Measurements from ENCODE around the gene COMMD4. TPM values are rescaled to one million over a fixed set of nuclear protein-coding genes. Genes with fewer than 3 reads are reported as not detected.

The COMMD4 gene
- total RNA-seq, 1 experiment from 2014 or later: 166 TPM

DNA sequence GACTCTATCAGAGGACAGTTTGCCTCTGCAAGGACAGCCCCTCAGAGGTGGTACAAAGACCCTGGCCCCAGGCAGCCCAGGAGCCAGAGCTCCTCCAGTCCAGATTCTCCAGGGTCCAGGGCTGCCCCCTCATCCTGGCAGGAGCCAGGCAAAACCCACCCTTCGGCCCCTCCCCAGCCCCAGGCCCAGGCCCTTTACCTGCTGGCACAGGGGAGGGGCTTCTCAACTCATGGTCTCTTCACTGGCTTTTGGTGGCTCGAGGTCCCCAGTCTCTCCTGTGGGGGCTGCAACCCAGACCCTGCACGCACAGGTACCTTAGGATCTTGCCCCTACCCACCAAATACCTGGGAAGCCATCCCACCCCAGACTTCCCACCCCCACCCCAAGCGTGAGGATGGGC, 19.5 kb downstream of the COMMD4 start:
- no peak for DNase-seq (ENCODE audit: low read depth)

DNA sequence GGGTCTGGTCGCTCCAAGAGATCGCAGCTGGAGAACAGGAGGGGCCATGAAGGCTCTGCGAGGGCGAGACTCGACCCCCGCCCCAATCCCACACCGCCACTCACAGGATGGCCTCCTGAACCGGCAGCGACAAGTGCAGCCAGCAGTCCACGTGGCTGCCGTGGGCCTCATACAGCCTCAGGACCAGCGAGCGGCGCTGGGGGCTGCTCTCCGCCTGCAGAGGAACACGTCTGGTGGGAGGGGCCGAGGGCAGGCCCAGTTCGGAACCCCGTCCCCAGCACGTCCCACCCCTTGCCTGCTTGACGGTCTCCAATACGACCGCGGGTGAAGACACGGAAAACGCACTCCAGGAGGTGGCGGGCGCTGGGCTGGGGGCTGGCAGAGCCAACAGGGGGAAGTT, 20.1 kb downstream of the COMMD4 start:
- no peak for DNase-seq (ENCODE audit: low read depth)

DNA sequence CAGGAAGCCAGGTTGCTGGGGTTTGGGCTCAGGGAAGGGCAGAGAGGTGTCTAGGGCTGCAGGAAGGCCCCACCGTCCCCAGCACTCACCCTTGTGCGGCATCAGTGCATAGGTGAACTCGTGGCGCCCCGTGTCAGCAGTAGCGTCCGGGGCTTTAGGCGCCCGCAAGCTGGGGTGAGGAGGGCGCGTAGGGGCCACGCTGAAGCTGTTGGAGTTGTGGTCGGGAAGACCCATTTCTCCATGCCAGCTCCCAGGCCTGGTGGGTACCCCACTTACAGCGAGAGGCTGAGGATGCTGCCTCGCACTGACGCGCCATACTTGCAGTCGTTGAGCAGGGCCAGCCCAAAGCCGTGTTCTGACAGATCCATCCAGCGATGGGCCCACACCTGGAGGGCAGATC, 20.7 kb downstream of the COMMD4 start:
- no peak for DNase-seq (ENCODE audit: low read depth)

DNA sequence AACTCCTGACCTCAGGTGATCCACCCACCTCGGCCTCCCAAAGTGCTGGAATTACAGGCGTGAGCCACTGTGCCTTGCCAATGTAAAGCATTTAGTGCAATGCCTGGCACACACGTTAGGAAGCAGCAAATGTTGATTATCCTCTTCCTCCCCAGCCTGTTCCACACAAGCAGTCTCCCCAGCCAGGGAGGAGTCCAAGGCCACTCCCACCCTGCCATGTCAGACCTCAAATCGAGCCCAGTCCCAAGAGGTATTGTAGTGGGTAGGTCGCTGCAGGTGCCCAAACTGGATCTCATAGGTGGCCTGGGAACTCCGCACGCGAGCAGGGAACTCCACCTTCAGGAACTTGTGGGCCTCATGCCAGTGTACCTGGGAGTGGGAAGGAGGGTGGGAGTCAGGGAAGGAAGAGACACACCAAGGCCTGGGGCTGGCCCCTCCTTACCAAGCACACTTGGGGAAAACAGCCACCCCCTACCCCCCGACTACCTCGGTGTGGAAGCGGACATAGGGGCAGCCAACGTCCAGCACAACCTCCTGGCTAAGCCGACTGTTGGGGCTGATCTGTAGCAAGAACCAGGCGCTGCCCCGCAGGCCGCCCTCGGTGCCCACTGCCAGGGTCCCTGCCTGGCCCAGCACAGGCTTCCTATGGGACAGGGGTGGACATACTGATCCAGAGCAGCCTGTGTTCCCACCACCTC, 22.3 kb downstream of the COMMD4 start:
- no peak for DNase-seq (ENCODE audit: low read depth)

DNA sequence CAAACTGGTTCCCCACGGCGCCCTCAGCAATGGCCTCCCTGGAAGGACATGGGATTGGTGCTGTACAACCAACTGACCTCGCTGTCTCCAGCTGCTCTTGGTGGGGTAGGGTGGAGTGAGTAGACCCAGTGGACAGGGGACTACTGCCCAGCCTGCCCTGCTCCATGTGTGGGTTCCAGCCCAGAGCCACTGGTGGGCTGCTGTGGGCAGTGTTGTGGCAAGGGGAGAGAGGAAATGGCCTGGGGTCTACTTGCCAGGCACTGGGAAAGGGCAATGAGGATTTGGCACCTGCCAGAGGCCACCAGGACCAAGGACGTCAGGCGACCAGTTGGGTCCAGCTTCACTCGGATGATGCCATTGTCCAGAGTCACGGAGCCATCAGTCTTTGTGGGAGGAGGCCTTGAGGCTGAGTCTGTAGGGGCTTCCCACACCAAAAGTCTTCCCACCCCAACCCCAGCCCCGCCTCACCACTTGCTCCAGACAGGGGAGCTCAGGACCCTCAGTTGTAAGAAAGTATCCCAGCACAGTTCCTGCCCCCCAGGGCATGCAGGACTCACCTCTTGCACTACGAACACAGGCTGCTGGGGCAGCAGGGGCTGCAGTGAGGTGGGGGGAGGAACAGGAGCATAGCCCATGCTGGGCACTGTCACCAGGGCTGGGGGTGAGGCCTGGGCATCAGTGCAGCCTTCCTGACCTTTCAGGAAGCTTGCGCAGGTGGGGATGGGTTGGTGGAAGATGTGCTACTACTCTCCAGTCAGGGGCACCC, 23.1 kb downstream of the COMMD4 start:
- no peak for DNase-seq (ENCODE audit: low read depth)

DNA sequence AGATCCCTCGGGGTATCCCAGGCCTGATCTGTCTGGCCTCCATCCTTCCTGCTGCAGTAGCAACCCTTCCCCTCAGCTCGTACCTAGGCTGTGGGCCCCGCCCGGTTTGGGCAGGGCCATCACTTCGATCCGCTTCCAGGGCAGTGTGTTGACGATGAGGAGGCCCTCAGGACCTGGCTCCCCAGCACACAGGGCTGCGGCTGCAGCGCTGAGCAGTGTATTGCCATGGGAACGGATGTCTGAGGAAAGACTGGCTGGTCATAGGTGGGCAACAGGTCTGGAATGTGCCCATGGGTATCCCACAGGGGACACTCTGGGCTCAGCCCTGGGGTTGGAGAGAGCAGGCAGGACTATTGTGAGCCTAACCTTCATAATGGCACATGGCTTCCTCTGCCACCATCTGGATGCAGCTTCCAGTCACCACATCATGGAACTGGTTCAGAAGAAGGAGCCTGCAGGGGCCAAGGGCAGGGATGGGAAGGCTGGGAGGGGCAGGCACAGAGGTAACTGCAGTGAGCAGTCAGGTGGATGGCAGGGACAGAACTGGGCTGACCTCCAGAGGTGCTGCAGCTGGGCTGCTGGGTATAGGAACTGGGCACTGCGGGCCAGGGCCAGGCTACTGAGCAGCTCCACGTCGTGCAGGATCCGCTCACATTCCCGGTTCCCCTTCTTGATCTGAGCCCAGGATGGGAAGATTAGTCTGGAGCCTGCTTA, 23.8 kb downstream of the COMMD4 start:
- DNase-seq (ENCODE audit: low read depth): no peak

DNA sequence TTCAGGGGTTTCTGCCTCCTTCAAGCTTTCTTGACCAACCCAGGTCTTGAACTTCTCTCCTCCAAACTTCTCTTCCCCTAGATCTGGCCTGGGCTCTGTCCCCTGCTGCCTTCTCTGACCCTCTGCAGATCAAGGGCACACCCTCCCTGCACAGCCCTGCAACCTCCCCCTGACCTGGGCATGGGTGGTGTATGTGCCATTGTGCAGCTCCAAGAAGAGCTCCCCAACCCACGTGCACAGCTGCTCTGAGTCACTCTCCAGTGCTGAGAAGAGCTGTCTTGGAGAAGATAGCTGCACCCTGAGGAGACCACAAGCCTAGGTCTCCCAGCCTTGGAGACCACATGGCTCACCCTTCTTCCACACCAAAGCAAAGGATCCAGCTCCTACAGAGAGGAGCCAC, 24.5 kb downstream of the COMMD4 start:
- DNase-seq (ENCODE audit: low read depth): no peak

DNA sequence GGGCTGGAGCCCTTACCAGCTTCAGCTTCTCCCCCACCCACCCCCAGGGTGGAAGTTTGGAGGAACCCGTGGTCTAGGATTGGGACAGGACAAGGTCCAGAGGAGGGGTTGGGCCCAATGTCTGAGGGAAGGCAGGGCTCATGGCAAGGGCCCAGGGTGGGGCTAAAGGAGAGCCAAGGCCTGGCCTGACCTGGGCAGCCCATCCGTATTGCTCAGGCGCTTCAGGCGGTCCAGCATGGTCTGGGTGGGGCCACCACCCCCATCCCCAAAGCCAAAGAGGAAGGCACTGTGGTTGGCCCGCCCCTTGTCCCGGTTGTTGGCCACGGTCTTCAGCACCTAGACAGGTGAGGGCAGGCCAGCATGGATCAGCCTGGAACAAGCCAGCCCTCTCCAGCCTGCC, 25.0 kb downstream of the COMMD4 start:
- no peak for DNase-seq (ENCODE audit: low read depth)

DNA sequence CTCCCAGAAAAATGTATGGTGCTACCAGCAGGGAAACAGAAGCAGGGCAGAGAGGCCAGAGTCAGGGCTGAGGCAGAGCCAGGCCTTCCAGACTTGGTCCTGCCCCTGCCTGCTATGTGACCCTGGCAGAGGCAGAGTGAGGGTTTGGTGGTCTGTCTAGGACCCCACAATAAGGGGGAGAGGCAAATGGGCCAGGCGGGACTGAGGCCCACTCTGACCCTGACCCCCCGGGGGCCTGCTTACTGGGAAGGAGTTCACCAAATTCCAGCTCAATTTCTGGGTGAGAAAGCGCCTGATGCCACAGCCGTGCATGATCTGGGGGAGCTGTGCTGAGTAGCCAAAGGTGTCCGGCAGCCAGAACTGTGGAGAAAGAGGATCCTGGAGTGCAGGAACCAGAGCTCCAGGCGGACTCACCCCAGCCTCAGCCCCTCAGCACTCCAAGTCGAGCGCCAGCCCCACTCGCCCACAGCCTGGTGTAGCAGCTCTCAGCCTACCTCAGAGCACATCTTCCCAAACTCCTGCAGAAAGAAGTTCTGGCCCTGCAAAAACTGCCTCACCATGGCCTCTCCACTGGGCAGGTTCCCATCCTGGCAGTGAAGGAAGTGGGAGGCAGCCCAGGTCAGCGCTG, 25.6 kb downstream of the COMMD4 start:
- DNase-seq (ENCODE audit: low read depth): no peak

DNA sequence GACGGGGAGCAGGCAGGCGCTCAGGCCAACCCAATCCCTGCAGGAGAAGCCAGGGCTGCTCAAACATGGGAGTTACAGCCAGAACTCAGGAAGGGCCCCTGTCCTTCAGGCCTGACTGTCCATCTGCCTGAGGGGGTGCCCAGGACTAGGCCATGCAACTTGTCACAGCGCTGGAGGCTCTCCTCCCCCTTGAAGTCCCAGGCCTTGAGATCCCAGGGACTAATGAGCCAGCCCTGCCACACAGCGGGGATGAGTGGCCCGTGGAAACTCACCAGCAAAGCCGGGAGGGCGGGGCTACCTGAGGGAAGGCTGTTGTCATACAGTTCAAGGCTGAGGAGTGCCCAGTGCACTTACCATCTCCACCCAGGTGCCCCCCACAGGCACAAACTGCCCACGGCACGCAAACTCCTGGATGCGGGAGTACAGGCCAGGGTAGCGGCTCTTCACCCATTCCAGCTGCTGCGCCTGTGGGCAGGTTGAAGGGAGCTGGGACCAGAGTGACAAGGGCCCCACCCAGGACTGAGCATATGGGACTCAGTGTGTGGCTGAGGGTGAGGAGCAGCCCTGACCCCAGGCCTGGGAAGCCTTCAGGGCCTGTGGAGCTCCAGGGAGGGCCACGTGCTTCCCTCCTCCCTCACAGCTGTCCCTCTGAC, 26.3 kb downstream of the COMMD4 start:
- no peak for DNase-seq (ENCODE audit: low read depth)

DNA sequence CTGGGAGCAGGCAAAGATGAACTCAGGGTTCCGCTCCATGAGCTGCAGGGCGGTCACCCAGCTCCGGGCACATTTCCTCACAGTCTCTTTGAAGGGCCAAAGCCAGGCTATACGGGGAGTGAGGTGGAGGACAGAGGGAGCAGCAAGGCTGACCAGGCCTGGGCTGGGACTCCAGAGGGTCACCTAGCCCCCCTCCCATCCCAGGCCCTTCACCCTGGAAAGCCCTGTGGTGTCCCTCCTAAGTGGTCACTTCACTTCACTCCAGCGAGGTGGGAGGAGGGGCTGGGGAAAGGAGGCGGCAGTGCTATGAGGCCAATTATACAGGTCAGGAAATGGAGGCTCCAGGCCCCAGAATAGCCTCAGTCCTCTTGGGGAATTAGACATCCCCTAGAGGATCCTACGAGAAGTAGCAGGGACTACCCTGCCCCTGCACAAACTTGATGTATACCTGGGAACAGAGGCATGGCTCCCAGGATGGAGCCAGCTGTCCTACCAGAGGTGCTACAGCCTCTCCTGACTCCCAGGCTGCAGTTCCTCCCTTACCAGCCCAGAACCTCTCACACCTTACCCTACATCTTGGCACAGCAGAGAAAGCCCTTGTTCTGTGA, 26.9 kb downstream of the COMMD4 start:
- no peak for DNase-seq (ENCODE audit: low read depth)

DNA sequence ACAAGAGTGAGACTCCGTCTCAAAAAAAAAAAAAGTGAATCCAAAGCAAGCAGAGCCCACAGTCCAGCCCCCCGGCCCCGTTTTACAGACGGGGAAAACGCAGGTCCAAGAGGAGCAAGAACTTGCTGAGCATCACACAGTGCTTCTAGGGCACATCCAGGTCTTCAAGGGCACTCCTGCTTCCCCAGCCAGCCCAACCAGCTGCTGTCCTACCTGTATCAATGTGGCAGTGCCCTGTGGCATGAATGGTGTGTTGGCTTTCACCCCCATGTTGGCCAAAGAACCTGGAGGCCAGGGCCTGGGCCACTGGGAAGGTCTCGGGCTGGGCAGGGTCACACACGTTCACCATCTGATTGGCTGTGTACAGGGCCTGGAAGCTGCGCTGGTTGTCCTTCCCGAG, 27.9 kb downstream of the COMMD4 start:
- DNase-seq (ENCODE audit: low read depth): no peak

DNA sequence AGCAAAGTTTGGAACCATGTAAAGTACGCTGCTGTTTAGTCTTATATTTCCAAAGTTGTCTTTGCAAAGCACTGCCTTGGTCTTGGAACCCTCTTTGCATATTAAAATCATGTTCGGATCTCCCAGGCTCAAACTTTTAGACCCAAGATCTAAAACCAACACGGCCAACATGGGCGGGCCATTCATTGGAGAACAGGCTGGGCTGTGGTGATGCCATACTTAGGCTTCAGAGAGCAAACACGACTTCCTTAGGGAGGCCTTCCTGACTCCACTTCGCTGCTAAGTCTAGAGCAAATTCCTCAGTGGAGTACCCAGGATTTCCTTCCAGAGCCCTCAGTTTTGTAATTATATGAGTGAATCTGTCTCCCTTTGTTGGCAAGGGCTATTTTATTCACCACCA, 29.0 kb downstream of the COMMD4 start:
- no peak for DNase-seq (ENCODE audit: low read depth)

DNA sequence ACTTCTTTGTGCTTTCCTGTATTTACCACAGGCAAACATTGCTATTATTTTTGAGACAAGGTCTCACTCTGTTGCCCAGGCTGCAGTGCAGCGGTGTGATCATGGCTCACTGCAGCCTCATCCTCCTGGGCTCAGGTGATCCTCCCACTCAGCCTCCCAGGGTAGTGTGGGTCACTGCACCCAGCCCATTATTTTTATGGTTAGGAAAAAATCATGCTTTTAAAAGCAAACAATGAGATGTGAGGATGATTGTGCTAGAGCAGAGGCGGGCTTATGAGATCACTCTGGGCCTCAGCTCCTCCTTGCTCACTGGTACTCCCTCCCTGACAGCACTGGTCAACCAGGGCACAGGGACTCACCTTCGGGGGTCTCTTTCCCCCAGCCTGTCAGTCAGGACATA, 30.3 kb downstream of the COMMD4 start:
- no peak for DNase-seq (ENCODE audit: low read depth)

DNA sequence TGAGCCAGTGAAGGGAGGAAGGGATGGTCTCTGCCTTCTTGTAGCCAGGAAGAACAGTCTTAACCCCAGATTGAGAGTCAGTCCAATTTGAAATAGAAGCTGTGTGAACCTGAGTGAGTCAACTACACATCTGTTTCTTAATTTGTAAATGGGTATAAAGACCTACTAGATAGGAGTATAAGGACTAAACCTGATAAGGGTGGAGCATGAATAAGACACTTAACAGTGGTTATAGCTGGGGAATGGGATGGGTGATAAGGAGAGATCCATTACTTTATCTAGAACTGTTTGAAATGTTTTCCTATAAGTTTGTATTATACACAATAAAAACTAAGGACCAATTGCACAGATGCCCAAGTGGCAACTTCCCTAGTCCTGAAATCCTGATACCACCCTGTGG, 31.1 kb downstream of the COMMD4 start:
- no peak for DNase-seq (ENCODE audit: low read depth)

DNA sequence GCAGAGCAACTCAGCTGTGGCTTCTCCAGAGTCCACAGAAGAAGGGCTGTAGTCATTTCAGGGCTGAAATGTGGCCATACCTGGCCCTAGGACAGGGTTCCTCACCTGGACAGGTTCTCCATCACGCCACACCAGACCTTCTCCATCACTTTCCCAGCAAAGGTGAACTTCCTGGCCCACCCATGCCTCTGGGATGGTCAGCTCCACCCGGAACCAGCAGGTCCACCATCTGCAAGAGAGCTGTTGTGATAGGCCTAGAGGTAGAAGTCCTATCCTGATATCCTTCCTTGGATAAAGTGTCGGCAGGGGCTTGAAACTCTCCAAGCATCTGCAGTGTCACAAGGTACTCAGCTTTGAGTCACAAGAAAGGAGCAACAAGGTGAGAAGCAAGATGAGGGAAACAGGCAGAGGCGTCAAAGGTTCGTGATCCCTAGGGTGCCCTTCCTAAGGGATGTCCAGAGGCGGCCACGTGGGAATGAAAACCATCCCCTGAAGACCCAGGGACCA, 31.6 kb downstream of the COMMD4 start:
- DNase-seq (ENCODE audit: low read depth): no peak

DNA sequence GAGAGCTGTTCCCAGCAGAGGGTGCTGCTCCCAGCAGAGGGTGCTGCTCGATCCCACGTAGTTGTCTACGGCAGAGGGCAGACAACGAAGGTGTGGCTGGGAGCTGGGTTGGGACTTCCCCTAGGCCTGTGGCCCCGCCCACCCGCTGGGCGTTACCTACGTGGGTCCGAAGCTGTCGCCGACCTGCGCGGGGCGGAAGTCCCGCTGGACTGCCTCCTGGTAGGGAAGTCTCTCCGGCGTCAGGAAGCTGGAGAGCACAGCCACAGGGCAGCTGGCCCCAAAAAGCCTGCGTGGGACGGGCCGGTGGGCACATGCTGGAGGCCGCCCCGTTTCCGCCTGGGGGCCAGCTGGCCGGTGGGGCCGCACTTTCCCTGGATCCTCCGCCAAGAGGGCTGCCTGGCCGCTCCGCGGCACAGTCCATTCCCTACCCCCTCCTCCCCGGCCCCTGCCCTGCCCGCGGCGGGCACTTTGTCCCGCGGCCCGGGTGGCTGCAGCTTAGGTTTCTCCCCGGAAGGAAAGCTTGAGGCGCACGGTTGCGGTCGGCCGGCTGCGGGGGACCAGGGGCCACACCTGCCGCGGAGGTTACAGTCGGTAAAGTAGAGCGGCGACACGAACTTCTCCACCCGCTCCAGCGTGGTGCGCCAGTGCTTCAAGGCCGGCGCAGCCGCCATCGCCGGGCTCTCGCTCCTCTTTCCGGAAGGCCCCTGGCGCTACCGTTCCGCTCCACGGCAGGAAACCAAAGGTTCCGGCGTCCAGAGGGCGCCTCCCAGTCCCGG, 32.2 kb downstream of the COMMD4 start, which contains the start of gene MAN2C1:
Gene MAN2C1 (minus strand): TSS at position 695 of the 776 bp plus-strand sequence. CDS start 24 bp downstream, at position 671.
- DNase-seq (ENCODE audit: low read depth): peak; percentile 97

DNA sequence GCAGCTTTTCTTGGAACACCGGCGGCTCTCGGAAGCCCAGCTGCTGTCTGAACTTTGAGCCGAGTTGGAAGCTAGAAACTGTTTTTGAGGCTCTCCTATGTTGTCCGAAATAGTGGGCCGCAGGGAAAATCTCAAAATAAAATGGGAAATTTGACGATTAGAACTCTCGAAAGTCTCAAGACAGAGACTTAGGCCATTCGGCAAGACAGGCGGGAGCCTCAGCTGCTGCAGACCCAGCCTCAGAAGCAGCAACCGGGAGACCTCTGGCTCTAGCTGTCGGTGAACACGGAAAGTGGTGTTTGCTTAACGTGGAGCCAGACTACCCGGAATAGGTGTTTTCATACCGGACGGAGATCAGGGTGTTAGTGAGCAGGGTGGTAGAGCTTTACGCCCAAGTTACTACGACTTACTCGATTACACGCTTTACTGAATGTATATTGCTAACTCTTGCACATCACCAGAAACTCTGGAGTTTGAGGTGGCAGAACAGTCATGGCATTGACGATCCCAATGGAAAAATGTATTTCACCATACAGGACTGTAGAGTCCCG, 32.9 kb downstream of the COMMD4 start:
- no peak for DNase-seq (ENCODE audit: low read depth)

DNA sequence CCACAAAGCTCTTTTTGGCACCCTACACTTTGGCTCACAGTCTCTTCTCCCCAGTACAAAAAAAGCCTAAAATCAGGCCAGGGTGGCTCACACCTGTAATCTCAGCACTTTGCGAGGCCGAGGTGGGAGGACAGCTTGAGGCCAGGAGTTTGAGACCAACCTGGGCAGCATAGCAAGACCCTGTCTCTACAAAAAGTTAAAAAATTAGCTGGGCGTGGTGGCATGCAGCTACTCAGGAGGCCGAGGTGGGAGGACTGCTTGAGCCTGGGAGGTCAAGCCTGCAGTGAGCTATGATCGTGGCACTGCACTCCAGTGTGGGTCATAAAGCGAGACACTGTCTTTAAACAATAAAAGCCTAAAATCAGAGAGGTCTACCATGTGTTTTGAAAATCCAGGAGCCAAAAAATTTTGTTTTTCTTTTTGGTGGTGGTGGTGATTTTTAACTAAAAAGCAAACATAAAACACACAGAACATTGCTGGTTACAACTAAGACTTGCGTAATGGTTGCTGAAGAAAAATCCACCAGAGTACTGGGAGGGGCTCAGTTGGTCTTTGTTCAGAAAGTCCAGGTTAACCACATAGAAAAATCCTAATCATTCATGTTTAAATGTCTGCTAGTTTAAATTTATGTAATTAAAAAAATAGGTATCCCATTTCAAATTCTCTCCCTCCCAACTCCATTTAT, 34.2 kb downstream of the COMMD4 start:
- no peak for DNase-seq (ENCODE audit: low read depth)
